Fibroblast of the aortic adventitia (primary cell): ENCODE measurements around the gene PADI3. TPM values are rescaled to one million over a fixed set of nuclear protein-coding genes. Genes with fewer than 3 reads are reported as not detected.
A peak's percentile ranks its signal among the peaks of the same experiment; 100 is the strongest.

Experiments
- DNase-seq: peaks from one replicate; pipeline ENCODE4 v3.0.0-alpha.2; 2010; ENCODE audit warnings: low read depth
- H3K4me3 ChIP-seq: 2 replicates; pipeline ENCODE4 v1.5.1; 2011; ENCODE audit warnings: low read depth, mild to moderate bottlenecking, control low read depth, low read length, moderate library complexity
- CTCF ChIP-seq: IDR thresholded peaks from 2 replicates; pipeline ENCODE4 v1.5.1; 2011; ENCODE audit warnings: mild to moderate bottlenecking, low read length, control low read depth, inconsistent platforms; ENCODE audit not compliant: insufficient read depth
- total RNA-seq: library from RNA; depleted of rRNA; stranded (reverse); fragments of >200 nt; gene quantifications from 2 replicates; pipeline ENCODE4 v1.2.3, GENCODE V29; 2012; ENCODE audit warnings: low replicate concordance

PADI3 gene
- total RNA-seq, 1 donor: not detected

GRCh38 chr1:17232759-17233661, 15.9 kb upstream of the PADI3 start:
- peak; percentile 86 for DNase-seq
- no peak overlapping the region for H3K4me3 ChIP-seq
- TF ChIP-seq CTCF: no peak

- no peak for TF ChIP-seq CTCF
Observed at GRCh38 chr1:17233675-17234320, 15.1 kb upstream of the PADI3 start.

GRCh38 chr1:17234405-17234804, 14.5 kb upstream of the PADI3 start:
- H3K4me3 ChIP-seq: no peak overlapping the region
- TF ChIP-seq CTCF: no peak
- no peak for DNase-seq

More at GRCh38 chr1:17233675-17234320, 15.1 kb upstream of the PADI3 start:
- DNase-seq: peak; percentile 94
- no peak overlapping the region for H3K4me3 ChIP-seq

- no peak for TF ChIP-seq CTCF
- no peak for DNase-seq
- H3K4me3 ChIP-seq: no peak overlapping the region
Observed at GRCh38 chr1:17235135-17235885, 13.6 kb upstream of the PADI3 start.

GRCh38 chr1:17236779-17237560, 11.9 kb upstream of the PADI3 start:
- peak; percentile 83 for TF ChIP-seq CTCF
- peak; percentile 86 for DNase-seq
- no peak overlapping the region for H3K4me3 ChIP-seq

- H3K4me3 ChIP-seq: no peak overlapping the region
- no peak for TF ChIP-seq CTCF
Observed at GRCh38 chr1:17237561-17237903, 11.4 kb upstream of the PADI3 start.

More at GRCh38 chr1:17237561-17237903, 11.4 kb upstream of the PADI3 start:
- no peak for DNase-seq
